Putamen (tissue), 1 donor: ENCODE data around the gene QSER1.
A peak's percentile ranks its signal among the peaks of the same experiment; 100 is the strongest.

ENCODE experiments used
- DNase-seq: peaks from one replicate; pipeline ENCODE4 v3.0.0-alpha.2; 2016; ENCODE audit warnings: low spot score

QSER1 gene

GRCh38 chr11:32890843-32891656, 1.6 kb upstream of the QSER1 start:
- no peak for DNase-seq

GRCh38 chr11:32891657-32892354, 805 bp upstream of the QSER1 start:
- DNase-seq: no peak

DNA sequence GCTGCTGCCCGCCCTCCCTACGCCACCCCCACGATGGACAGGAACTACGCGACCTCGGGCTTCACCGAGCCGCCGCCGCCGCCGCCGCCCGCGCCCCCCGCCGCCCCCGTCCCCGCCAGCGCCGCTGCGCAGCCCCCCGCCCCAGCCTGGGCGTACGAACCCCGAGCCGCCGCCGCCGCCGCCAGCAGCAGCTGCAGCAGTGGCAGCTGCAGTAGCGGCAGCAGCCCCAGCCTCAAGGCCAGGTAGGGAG, 407 bp downstream of the QSER1 start:
- DNase-seq: no peak

GRCh38 chr11:32893343-32894148, 935 bp downstream of the QSER1 start:
- peak; percentile 29 for DNase-seq

DNA sequence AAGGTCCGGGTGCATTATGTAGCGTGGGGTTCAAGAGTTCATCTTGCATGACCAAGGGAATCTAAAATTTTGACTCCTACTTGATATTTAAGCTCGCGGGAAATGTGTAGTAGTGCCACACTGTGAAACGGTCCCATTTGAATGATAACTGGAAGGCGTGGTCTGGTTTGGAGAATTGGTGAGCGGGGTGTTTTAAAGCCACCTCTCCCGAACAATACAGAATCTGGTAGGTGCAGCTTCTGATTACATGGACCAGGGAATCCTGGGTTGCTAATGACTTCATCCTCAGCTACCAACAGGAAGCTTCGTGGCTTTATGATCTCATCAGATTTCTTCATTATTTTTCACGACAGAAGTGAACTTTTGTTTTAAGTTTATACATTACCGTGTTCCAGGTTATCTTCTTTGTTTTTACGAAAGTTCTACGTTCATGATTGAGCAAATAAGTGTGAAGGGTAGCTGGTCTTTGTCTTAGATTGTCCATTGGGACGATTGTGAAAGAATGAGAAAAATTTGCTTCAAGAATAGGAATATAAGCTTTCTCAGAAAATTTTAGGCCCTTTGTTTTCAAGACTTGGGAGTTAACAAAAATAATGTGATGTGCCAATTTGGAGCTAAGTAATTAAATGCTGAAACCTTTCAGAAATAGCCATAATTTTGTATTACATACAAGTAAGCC, 1.7 kb downstream of the QSER1 start:
- peak; percentile 33 for DNase-seq

GRCh38 chr11:32894921-32895320, 2.3 kb downstream of the QSER1 start:
- DNase-seq: no peak

- DNase-seq: no peak
These were observed 2.9 kb downstream of the QSER1 start for GRCh38 chr11:32895471-32895870.

GRCh38 chr11:32897103-32897502, 4.5 kb downstream of the QSER1 start:
- DNase-seq: no peak

- no peak for DNase-seq
These were observed 6.8 kb downstream of the QSER1 start for GRCh38 chr11:32899438-32899837.

DNA sequence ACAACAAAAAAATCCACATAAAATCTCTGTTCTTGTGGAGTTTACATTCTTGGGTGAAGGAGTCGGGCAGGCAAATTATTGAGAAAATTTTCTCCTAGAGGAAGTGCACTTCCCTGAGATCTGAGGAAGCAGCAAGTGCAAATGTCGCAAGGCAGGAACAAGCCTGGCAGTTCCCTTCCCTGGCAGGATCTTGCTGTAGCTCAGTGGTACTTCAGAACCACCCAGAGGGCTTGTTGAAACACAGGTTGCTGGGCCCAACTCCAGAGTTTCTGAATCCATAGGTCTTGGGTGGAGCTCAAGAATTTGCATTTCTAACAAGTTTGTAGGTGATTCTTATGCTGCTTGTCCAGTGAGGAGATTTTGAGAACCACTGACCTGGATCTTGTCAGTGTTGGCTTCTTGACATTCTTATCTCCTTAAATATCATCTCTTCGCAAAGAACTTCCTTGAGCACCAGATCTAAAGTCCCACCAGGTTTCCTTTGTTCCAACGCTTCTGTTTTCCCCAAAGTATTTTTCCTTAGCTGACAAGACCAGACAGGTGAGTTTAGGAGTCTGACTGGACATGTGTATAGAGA, 9.6 kb downstream of the QSER1 start:
- DNase-seq: no peak

GRCh38 chr11:32905028-32905667, 12.5 kb downstream of the QSER1 start:
- no peak for DNase-seq

- DNase-seq: no peak
These were observed 16.0 kb downstream of the QSER1 start for GRCh38 chr11:32908619-32909018.

- no peak for DNase-seq
These were observed 18.8 kb downstream of the QSER1 start for GRCh38 chr11:32911413-32911812.

GRCh38 chr11:32913445-32913844, 20.8 kb downstream of the QSER1 start:
- no peak for DNase-seq

DNA sequence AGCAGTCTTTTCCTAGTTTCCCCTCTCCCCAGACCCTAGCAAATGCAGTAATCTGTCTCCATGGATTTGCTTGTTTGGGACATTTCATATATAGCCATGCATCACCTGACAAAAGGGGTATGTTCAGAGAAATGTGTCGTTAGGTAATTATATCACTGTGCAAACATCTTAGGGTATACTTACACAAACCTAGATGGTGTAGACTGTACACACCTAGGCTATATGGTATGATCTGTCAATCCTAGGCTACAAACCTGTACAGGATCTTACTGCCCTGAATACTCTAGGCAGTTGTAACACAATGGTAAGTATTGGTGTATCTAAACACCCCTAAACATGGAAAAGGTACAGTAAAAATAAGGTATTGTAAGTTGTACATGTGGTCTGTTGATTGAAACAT, 23.8 kb downstream of the QSER1 start:
- no peak for DNase-seq

GRCh38 chr11:32916994-32917393, 24.4 kb downstream of the QSER1 start:
- no peak for DNase-seq

- no peak for DNase-seq
These were observed 25.8 kb downstream of the QSER1 start for GRCh38 chr11:32918427-32918826.

DNA sequence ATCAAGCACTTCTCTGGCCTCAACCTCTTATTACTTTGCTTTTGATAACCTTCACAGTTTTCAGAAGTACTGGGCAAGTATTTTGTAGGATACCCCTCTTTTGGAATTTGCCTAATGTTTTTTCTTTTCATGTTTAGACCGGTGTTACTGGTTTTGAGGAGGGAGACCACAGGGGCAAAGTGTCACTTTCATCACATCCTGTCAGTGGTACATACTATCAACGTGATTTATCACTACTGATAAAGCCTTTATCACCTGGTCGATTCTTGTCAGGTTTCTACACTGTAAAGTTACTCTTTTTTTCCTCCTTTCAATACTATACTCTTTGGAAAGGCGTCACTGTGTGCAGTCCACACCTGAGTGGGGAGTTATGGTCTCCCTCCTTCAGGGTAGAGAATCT, 26.7 kb downstream of the QSER1 start:
- no peak for DNase-seq

- no peak for DNase-seq
These were observed 28.0 kb downstream of the QSER1 start for GRCh38 chr11:32920570-32920969.

DNA sequence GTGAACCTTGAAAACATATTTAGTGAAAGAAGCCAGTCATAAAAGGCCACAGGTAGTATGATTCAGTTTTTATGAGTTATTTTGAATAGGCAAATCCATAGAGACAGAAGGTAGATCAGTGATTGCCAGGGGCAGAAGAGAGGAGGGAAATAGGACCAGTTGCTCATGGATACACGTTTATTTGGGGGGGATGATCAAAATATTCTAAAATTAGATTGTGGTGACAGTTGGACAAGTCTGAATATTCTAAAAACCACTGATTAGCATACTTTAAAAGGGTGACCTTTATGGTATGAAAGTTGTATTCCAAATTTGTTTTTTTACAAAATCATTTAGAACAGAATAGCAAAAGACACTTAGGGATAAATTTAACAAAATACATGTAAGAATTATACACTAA, 28.6 kb downstream of the QSER1 start:
- no peak for DNase-seq

DNA sequence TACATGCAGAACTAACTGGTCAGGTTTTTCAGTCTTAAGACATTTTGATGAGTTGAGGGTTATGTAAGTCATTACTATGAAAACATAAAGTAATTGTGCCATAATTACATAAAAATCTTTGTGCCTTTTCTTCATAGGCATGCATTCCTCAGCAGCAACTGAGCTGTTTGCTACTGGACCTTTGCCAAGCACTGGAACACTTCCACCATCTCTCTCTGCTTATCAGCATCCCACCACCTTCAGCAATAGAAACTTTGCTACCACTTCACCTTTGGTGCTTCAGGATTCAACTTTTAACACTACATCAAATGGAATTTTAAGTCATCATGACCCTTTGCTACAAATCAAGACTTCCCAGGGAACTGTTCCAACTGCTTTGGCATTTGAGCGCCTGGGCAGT, 39.0 kb downstream of the QSER1 start:
- DNase-seq: no peak

DNA sequence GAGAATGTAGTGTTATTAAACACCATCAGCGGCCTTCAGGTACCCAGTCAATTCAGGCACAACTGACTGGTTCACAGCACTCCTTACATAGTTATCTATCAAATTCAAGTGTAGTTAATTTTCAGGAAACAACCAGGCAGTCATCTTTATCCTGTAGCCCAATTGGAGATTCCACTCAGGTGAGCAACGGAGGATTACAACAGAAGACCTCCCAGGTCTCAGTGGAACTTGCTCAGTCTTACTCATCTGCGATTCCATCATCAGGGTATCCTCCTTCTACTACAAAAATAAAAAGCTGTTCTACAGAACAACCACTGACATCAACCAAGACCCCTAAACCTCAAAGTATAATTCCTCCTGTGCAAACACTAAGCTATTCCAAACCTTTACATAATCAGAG, 39.6 kb downstream of the QSER1 start:
- DNase-seq: no peak
